Right lobe of liver (tissue), 6 donors: Measurements from ENCODE around the gene ARHGAP32. TPM values are rescaled to one million over a fixed set of nuclear protein-coding genes. Genes with fewer than 3 reads are reported as not detected.

Experiments
- ATAC-seq, 4 donors: fragments of 200-7000 bp; cut with Tn5 transposase; one replicate each; pipeline ENCODE4 v1.9.1; 2020; ENCODE audit warnings: mild to moderate bottlenecking in 4 of 4, moderate library complexity in 4 of 4
- DNase-seq, 3 donors: peaks; one replicate each; pipeline ENCODE4 v3.0.0-alpha.2; 2020
- H3K27ac ChIP-seq, 3 donors: fragments of 200-600 bp; one replicate each; pipeline ENCODE4 v1.8.0; 2022
- H3K27me3 ChIP-seq, 2 donors: fragments of 200-600 bp; one replicate each; pipeline ENCODE4 v1.8.0; 2022
- H3K36me3 ChIP-seq, 4 donors: fragments of 200-600 bp; sonication (generic) in 1 of 4; one replicate each; pipeline versions ENCODE4 v1.5.1 to v1.8.0; 2017 to 2022; ENCODE audit warnings: control low read depth in 1 of 4
- H3K4me1 ChIP-seq, 4 donors: fragments of 200-600 bp; sonication (generic) in 1 of 4; one replicate each; pipeline versions ENCODE4 v1.5.1 to v1.8.0; 2017 to 2022; ENCODE audit warnings: control low read depth in 1 of 4
- H3K4me3 ChIP-seq, 3 donors: fragments of 200-600 bp; one replicate each; pipeline ENCODE4 v1.8.0; 2022
- H3K9me3 ChIP-seq, 4 donors: fragments of 200-600 bp; sonication (generic) in 1 of 4; one replicate each; pipeline versions ENCODE4 v1.5.1 to v1.8.0; 2017 to 2022; ENCODE audit warnings: control low read depth in 1 of 4
- POLR2A ChIP-seq: fragments of 450-650 bp; IDR thresholded peaks from one replicate; pipeline ENCODE4 v1.6.1; 2017; ENCODE audit warnings: antibody characterized with exemption, mild to moderate bottlenecking
- WGBS: methylation state at CpG from one replicate; pipeline ENCODE4 v1.1.6; 2018; ENCODE audit warnings: low coverage, low lambda C conversion rate; ENCODE audit not compliant: insufficient coverage; ENCODE audit errors: missing lambda C conversion rate; 5-methylcytosine and 5-hydroxymethylcytosine counted together
- intact Hi-C, 2 donors: fragments of 100-400 bp; cut with DNase I; formaldehyde crosslinking; loops; one replicate each; pipeline versions ENCODE4 v1.11.2 to v1.14.1; 2022
- total RNA-seq, 6 experiments: library from RNA; depleted of rRNA in 2 of 6; stranded (reverse); fragments of >200 nt in 2 of 6; fragmentation: NEBNext Ultra II Directional in 3 of 6; extraction: Animal tissue kit (Norgen Biotek cat#: 25700) in 3 of 6; gene quantifications; one replicate each; pipeline versions ENCODE4 v1.1.0 to v1.2.4, GENCODE V29; 2016 to 2023
- TF ChIP-seq, protein P1 (sequence below), 4 donors: fragments of 200-600 bp in 3 of 4; fragments of 450-650 bp in 1 of 4; IDR thresholded peaks; one replicate each; pipeline versions ENCODE4 v1.5.1 to v1.8.0; 2016 to 2022; ENCODE audit warnings: antibody characterized with exemption in 4 of 4, mild to moderate bottlenecking in 2 of 4
- donor health status: DM: no; HTN: yes; CAD: no.
- donor health status: DM: no; HTN: no; CAD: no.
- donor health status: DM: no; HTN: no; CAD: no.
- donor health status: DM: no; HTN: yes; CAD: no.
- donor health status: DM: no; HTN: yes; CAD: no.

ARHGAP32 gene
- total RNA-seq, 6 experiments from 2014 or later: 5.0 to 12.3 (median 10.0) TPM

GRCh38 chr11:128981254-128981653 is 210.9 kb downstream of the ARHGAP32 start:
- 69% methylated on average over 5 of the region's 7 CpGs for WGBS
- Histone ChIP-seq H3K4me3 (no peak overlapping the region), H3K27ac (no peak overlapping the region), H3K9me3 (no peaks in the 10 kb centered on the region), H3K27me3 (no peaks in the 10 kb centered on the region), H3K4me1 (no peaks in the 10 kb centered on the region), H3K36me3 (peaks cover 0 to 26% (median 4%) of the 10 kb centered on the region in 4 donors)
- intact Hi-C loops: no loop called here
- TF ChIP-seq POLR2A: no peak
- TF ChIP-seq, protein P1, sequence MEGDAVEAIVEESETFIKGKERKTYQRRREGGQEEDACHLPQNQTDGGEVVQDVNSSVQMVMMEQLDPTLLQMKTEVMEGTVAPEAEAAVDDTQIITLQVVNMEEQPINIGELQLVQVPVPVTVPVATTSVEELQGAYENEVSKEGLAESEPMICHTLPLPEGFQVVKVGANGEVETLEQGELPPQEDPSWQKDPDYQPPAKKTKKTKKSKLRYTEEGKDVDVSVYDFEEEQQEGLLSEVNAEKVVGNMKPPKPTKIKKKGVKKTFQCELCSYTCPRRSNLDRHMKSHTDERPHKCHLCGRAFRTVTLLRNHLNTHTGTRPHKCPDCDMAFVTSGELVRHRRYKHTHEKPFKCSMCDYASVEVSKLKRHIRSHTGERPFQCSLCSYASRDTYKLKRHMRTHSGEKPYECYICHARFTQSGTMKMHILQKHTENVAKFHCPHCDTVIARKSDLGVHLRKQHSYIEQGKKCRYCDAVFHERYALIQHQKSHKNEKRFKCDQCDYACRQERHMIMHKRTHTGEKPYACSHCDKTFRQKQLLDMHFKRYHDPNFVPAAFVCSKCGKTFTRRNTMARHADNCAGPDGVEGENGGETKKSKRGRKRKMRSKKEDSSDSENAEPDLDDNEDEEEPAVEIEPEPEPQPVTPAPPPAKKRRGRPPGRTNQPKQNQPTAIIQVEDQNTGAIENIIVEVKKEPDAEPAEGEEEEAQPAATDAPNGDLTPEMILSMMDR (IDR thresholded peaks at IDR 0.05): no peak
- ATAC-seq: no peak
- DNase-seq: no peak

DNA sequence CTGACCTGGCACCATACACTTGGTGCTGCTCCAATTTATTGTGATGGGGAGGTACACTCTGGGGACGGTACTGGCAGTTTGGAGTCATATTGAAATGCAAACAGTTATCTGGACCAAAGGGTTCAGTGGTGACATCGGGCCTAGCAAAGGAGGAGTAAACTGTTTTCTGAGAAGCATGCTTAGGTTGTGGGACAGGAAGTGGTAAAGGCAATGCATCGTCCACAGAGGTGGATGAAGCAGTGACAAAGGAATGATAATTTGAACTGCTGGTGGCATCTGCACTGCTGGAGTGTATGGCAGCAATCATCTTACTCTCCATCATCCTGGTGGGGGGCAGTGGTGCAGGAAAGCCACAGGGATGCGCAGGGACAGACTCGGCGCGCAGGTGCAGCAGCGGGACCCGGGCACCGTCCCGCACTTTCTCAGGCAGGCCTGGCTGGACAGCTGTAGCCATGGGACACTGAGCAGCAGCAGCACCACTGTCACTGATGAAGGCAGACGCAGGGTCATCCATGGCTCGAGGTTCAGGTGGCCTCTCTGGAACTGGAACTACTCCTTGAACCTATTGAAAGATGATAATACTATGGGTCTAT is 221.4 kb downstream of the ARHGAP32 start:
- intact Hi-C loops: no loop called here
- H3K9me3 ChIP-seq: no peaks in the 10 kb centered on the region
- no peak for DNase-seq
- TF ChIP-seq, protein P1 (IDR thresholded peaks at IDR 0.05): no peak
- no peak for TF ChIP-seq POLR2A
- H3K36me3 ChIP-seq: peaks cover 0 to 58% (median 11%) of the 10 kb centered on the region in 4 donors
- no peaks in the 10 kb centered on the region for H3K4me1 ChIP-seq
- no peak overlapping the region for H3K4me3 ChIP-seq
- WGBS: 90% methylated on average over 4 of the region's 13 CpGs
- ATAC-seq: no peak
- no peaks in the 10 kb centered on the region for H3K27me3 ChIP-seq
- no peak overlapping the region for H3K27ac ChIP-seq

GRCh38 chr11:128968916-128969315 is 223.2 kb downstream of the ARHGAP32 start:
- TF ChIP-seq, protein P1 (IDR thresholded peaks at IDR 0.05): no peak
- TF ChIP-seq POLR2A: no peak
- no peak for ATAC-seq
- H3K9me3 ChIP-seq: no peaks in the 10 kb centered on the region
- DNase-seq: no peak
- no peak overlapping the region for H3K27ac ChIP-seq
- WGBS: 88% methylated on average over 3 of the region's 9 CpGs
- no peaks in the 10 kb centered on the region for H3K27me3 ChIP-seq
- H3K4me1 ChIP-seq: peaks cover 0 to 3% (median 0%) of the 10 kb centered on the region in 4 donors
- no peak overlapping the region for H3K4me3 ChIP-seq
- intact Hi-C loops: no loop called here
- peaks cover 0 to 46% (median 8%) of the 10 kb centered on the region in 4 donors for H3K36me3 ChIP-seq

DNA sequence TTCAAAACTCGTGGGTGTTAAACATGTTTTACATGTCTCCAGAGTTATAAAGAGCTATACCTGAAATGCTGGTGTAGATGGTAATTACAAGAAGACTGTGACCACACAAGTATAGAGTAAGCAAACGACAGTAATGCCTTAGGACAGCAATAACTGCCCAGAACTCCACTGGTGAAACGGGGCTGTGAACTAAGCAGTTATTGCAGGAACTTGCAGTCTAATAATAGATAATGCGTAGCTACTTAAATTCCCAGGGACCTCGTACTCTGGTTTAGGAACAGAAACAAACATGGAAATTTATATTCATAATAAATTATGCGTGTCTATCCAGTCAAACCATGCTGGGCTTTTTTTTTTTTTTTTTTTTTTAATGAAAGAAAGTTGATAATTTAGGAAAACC is 224.5 kb downstream of the ARHGAP32 start:
- ATAC-seq (no peak), DNase-seq (no peak)
- Histone ChIP-seq H3K27me3 (no peaks in the 10 kb centered on the region), H3K4me1 (peaks cover 0 to 3% (median 0%) of the 10 kb centered on the region in 4 donors), H3K27ac (no peak overlapping the region), H3K9me3 (no peaks in the 10 kb centered on the region), H3K4me3 (no peak overlapping the region), H3K36me3 (peaks cover 0 to 32% (median 5%) of the 10 kb centered on the region in 4 donors)
- TF ChIP-seq, protein P1 (IDR thresholded peaks at IDR 0.05): no peak
- intact Hi-C loops: no loop called here
- 85% methylated on average over 6 of the region's 6 CpGs for WGBS
